GM19455 (cell line): ENCODE results near the gene AEBP1.

ENCODE experiments used
- ATAC-seq: cut with Tn5 transposase; IDR thresholded peaks from one replicate; pipeline ENCODE4 v1.9.1; 2021; ENCODE audit not compliant: unreplicated experiment

The AEBP1 gene

GRCh38 chr7:44140341-44140740, 36.2 kb downstream of the AEBP1 start:
- ATAC-seq, result no peak

GRCh38 chr7:44141221-44141850, 37.2 kb downstream of the AEBP1 start, which contains the start of gene MYL7:
MYL7 (minus strand) TSS chr7:44141332; CDS start chr7:44141305, 27 bp downstream.
- no peak for ATAC-seq

- ATAC-seq, result no peak
These were observed 37.9 kb downstream of the AEBP1 start for GRCh38 chr7:44142028-44142427.

GRCh38 chr7:44143646-44144250, 39.6 kb downstream of the AEBP1 start:
- ATAC-seq, result no peak

GRCh38 chr7:44144426-44144967, 40.4 kb downstream of the AEBP1 start:
- ATAC-seq, result no peak

- ATAC-seq, result no peak
These were observed 40.9 kb downstream of the AEBP1 start for GRCh38 chr7:44144968-44145478.

GRCh38 chr7:44145479-44145968, 41.4 kb downstream of the AEBP1 start:
- no peak for ATAC-seq

GRCh38 chr7:44145969-44146911, 42.1 kb downstream of the AEBP1 start:
- ATAC-seq, result peak; percentile 50

- ATAC-seq, result no peak
These were observed 43.2 kb downstream of the AEBP1 start for GRCh38 chr7:44147026-44147991.

GRCh38 chr7:44148166-44148565, 44.0 kb downstream of the AEBP1 start:
- no peak for ATAC-seq

- ATAC-seq, result no peak
These were observed 44.9 kb downstream of the AEBP1 start for GRCh38 chr7:44148961-44149536.

- ATAC-seq, result no peak
These were observed 45.7 kb downstream of the AEBP1 start for GRCh38 chr7:44149571-44150465.

GRCh38 chr7:44150466-44150832, 46.3 kb downstream of the AEBP1 start:
- ATAC-seq, result no peak

GRCh38 chr7:44150966-44151941, 47.1 kb downstream of the AEBP1 start:
- no peak for ATAC-seq

GRCh38 chr7:44151956-44152355, 47.8 kb downstream of the AEBP1 start:
- no peak for ATAC-seq

- no peak for ATAC-seq
These were observed 49.1 kb downstream of the AEBP1 start for GRCh38 chr7:44152971-44153947.
